GM12864 (cell line): ENCODE results near the gene FMO5.
"Not testable (repeated sequence)": the region's sequence is repeated elsewhere in the genome, so short reads cannot be mapped to it uniquely, and the experiment has no call there.

Experiments
- DNase-seq: peaks from one replicate; pipeline ENCODE4 v3.0.0-alpha.2; 2011; ENCODE audit warnings: low read depth
- H3K4me3 ChIP-seq: 2 replicates; pipeline ENCODE4 v1.5.1; 2011; ENCODE audit warnings: mild to moderate bottlenecking, low read depth, low read length, control low read depth
- CTCF ChIP-seq: IDR thresholded peaks from 2 replicates; pipeline ENCODE4 v1.5.1; 2011; ENCODE audit warnings: low read depth, mild to moderate bottlenecking, moderate library complexity, low read length, control low read depth, inconsistent platforms; ENCODE audit errors: missing control alignments

Gene FMO5

GRCh38 chr1:147245586-147246021 is 20.5 kb upstream of the FMO5 start:
- no peak overlapping the region for H3K4me3 ChIP-seq
- TF ChIP-seq CTCF = no peak
- no peak for DNase-seq

- no peak overlapping the region for H3K4me3 ChIP-seq
- TF ChIP-seq CTCF = no peak
- no peak for DNase-seq
These were observed 20.0 kb upstream of the FMO5 start for GRCh38 chr1:147245129-147245528.

- peak overlapping the region; percentile 73 for H3K4me3 ChIP-seq
- no peak for DNase-seq
- TF ChIP-seq CTCF = no peak
These were observed 18.7 kb upstream of the FMO5 start for GRCh38 chr1:147243841-147244240.

GRCh38 chr1:147243228-147243685 is 18.1 kb upstream of the FMO5 start:
- TF ChIP-seq CTCF = no peak
- peak overlapping the region; percentile 73 for H3K4me3 ChIP-seq
- DNase-seq = no peak

- TF ChIP-seq CTCF = peak; percentile 87
- DNase-seq = peak; percentile 89
These were observed 17.5 kb upstream of the FMO5 start, which contains the start of gene CHD1L for GRCh38 chr1:147242449-147243227. CHD1L (plus strand) TSS chr1:147242684; CDS start chr1:147242704, 20 bp downstream.

GRCh38 chr1:147241934-147242448 is 16.9 kb upstream of the FMO5 start:
- no peak for TF ChIP-seq CTCF
- no peak for DNase-seq
- H3K4me3 ChIP-seq = peak overlapping the region; percentile 73

More at GRCh38 chr1:147242449-147243227, 17.5 kb upstream of the FMO5 start, which contains the start of gene CHD1L:
- peak within 1 kb of the TSS; percentile 73 for H3K4me3 ChIP-seq

- DNase-seq, H3K4me3 ChIP-seq: not testable (repeated sequence)
These were observed 15.1 kb upstream of the FMO5 start for GRCh38 chr1:147240131-147240721.
